Measurements from ENCODE around the gene HDLBP. TPM values are rescaled to one million over a fixed set of nuclear protein-coding genes. Genes with fewer than 3 reads are reported as not detected.

Gene HDLBP
- total and polyA plus RNA-seq, 2 of the 4 experiments (the other 2 are of a cell fraction): 648 to 1,165 TPM

DNA sequence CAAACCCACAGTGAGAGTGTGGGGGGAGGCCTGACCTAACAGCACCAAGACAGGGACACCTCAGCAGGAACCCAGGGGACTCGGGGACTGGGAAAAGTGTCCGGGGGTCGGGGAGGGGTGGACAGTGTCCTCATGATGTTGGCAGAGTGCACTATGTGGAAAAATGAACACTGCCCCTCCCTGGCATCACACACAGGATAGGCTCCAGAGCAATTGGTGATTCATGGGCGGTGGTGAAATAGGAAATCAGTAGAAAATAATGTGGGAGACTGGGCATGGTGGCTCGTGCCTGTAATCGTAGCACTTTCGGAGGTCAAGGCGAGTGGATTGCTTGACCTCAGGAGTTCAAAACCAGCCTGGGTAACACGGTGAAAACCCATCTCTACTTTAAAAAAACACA lies 130.6 kb downstream of the HDLBP start:
- no peak overlapping the region for H3K14ac ChIP-seq (replicated peaks; ENCODE audit: low read depth, low read length)
- H3K79me1 ChIP-seq (ENCODE audit: low read depth in 1 of 2, low read length in 2 of 2): no peaks in the 10 kb centered on the region
- no peak overlapping the region for H2BK5ac ChIP-seq (ENCODE audit: low read depth, low read length, poor library complexity, severe bottlenecking)
- no peak overlapping the region for H4K8ac ChIP-seq (ENCODE audit: low read depth in 2 of 2, low read length in 2 of 2)
- in situ Hi-C loops (cut with MboI; ENCODE audit: low sequenced_read_pairs): no loop called here
- no peak; the same call in 1 of the 2 replicates for ATAC-seq (ENCODE audit: low read depth)
- no peak overlapping the region for H3K18ac ChIP-seq (ENCODE audit: low read depth, low read length)
- H4K5ac ChIP-seq (ENCODE audit: low read depth, low read length): no peak overlapping the region
- H3K56ac ChIP-seq (ENCODE audit: extremely low read depth, insufficient read depth, low read length): no peak overlapping the region
- H2AK9ac ChIP-seq (replicated peaks; ENCODE audit: low read depth, low read length, poor library complexity): no peak overlapping the region
- H2BK15ac ChIP-seq (ENCODE audit: low read depth, low read length): no peak overlapping the region
- no peak overlapping the region for H3K27ac ChIP-seq (ENCODE audit: insufficient read depth, low read length)
- H3K4ac ChIP-seq (ENCODE audit: low read depth, low read length): no peak overlapping the region
- H3K4me2 ChIP-seq (ENCODE audit: low read depth, low read length): no peak overlapping the region
- TF ChIP-seq CHD1 (IDR thresholded peaks at IDR 0.05; ENCODE audit: low read depth, low read length): no peak
- TF ChIP-seq, protein P1, sequence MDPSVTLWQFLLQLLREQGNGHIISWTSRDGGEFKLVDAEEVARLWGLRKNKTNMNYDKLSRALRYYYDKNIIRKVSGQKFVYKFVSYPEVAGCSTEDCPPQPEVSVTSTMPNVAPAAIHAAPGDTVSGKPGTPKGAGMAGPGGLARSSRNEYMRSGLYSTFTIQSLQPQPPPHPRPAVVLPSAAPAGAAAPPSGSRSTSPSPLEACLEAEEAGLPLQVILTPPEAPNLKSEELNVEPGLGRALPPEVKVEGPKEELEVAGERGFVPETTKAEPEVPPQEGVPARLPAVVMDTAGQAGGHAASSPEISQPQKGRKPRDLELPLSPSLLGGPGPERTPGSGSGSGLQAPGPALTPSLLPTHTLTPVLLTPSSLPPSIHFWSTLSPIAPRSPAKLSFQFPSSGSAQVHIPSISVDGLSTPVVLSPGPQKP (IDR thresholded peaks at IDR 0.05; ENCODE audit: borderline replicate concordance, low read depth, low read length): no peak
- TF ChIP-seq FOS (IDR thresholded peaks at IDR 0.05; ENCODE audit: low read depth, low read length): no peak
- no peak for TF ChIP-seq MAFK (IDR thresholded peaks at IDR 0.05; ENCODE audit: low read depth, low read length)
- no peak for TF ChIP-seq RCOR1 (IDR thresholded peaks at IDR 0.05; ENCODE audit: insufficient replicate concordance, low read length)
- no peak for TF ChIP-seq NFE2L2 (IDR thresholded peaks at IDR 0.05; ENCODE audit: low read depth, low read length)
- TF ChIP-seq RAD21 (IDR thresholded peaks at IDR 0.05; ENCODE audit: low read length): no peak
- TF ChIP-seq, protein P2, sequence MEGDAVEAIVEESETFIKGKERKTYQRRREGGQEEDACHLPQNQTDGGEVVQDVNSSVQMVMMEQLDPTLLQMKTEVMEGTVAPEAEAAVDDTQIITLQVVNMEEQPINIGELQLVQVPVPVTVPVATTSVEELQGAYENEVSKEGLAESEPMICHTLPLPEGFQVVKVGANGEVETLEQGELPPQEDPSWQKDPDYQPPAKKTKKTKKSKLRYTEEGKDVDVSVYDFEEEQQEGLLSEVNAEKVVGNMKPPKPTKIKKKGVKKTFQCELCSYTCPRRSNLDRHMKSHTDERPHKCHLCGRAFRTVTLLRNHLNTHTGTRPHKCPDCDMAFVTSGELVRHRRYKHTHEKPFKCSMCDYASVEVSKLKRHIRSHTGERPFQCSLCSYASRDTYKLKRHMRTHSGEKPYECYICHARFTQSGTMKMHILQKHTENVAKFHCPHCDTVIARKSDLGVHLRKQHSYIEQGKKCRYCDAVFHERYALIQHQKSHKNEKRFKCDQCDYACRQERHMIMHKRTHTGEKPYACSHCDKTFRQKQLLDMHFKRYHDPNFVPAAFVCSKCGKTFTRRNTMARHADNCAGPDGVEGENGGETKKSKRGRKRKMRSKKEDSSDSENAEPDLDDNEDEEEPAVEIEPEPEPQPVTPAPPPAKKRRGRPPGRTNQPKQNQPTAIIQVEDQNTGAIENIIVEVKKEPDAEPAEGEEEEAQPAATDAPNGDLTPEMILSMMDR (conservative IDR thresholded peaks at IDR 0.05; ENCODE audit: low read depth, low read length): no peak
- TF ChIP-seq, protein P3, sequence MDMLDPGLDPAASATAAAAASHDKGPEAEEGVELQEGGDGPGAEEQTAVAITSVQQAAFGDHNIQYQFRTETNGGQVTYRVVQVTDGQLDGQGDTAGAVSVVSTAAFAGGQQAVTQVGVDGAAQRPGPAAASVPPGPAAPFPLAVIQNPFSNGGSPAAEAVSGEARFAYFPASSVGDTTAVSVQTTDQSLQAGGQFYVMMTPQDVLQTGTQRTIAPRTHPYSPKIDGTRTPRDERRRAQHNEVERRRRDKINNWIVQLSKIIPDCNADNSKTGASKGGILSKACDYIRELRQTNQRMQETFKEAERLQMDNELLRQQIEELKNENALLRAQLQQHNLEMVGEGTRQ (IDR thresholded peaks at IDR 0.05; ENCODE audit: low read depth, low read length): no peak
- TF ChIP-seq POLR2A (IDR thresholded peaks at IDR 0.05; ENCODE audit: low read depth, low read length): no peak
- dilution Hi-C loops (cut with HindIII; ENCODE audit: low sequenced_read_pairs, unreplicated experiment): no loop called here
- no peak overlapping the region for H2BK20ac ChIP-seq (ENCODE audit: low read depth, low read length)
- BruUV-seq (replicated peaks): no TSS peak
- peaks cover 9% of the 10 kb centered on the region for H3K36me3 ChIP-seq (ENCODE audit: control insufficient read depth, insufficient read depth, low read length)
- no peak overlapping the region for H3K23ac ChIP-seq (ENCODE audit: low read depth, low read length)
- no peak overlapping the region for H2AK5ac ChIP-seq (ENCODE audit: low read depth, low read length)
- H3K9me1 ChIP-seq (ENCODE audit: insufficient read depth, low read length): peaks cover 3% of the 10 kb centered on the region; the same call in 1 of the 2 replicates
- CTCF ChIA-PET: no interaction called here
- H4K91ac ChIP-seq (ENCODE audit: insufficient read depth, low read depth, low read length): no peak overlapping the region
- no peak overlapping the region for H3K9ac ChIP-seq (ENCODE audit: low read depth, low read length)
- H3K4me1 ChIP-seq (ENCODE audit: control insufficient read depth, insufficient read depth, low read length): no peaks in the 10 kb centered on the region
- H2BK120ac ChIP-seq (ENCODE audit: low read depth, low read length): no peak overlapping the region
- no peaks in the 10 kb centered on the region for H4K20me1 ChIP-seq (ENCODE audit: insufficient read depth, low read length)
- POLR2A ChIA-PET (ENCODE audit: unreplicated experiment): interaction anchor here (1.1 kb wide), 1 partner anchor 17 kb away, joined by 3 read pairs; no protein-coding TSS in a partner anchor
- no peak overlapping the region for H3K4me3 ChIP-seq (ENCODE audit: insufficient read depth, low read depth, low read length)
- intact Hi-C loops (cut with micrococcal nuclease): no loop called here
- WGBS, 2 experiments (ENCODE audit: extremely low coverage in 2 of 2, insufficient read length in 1 of 2): 92% methylated on average over 2 of the region's 9 CpGs; no CpG with 5 or more reads in 1 of the 2 experiments
- H3K27me3 ChIP-seq (ENCODE audit: control insufficient read depth, insufficient read depth, low read length): peaks cover 6% of the 10 kb centered on the region; the same call in 1 of the 2 replicates
- no peaks in the 10 kb centered on the region for H3K9me3 ChIP-seq (ENCODE audit: control insufficient read depth, insufficient read depth, low read length)
- no peak for DNase-seq
- H2AFZ ChIP-seq (replicated peaks; ENCODE audit: low read length, poor library complexity): no peak overlapping the region
